HepG2 (cell line): ENCODE data around the gene SPRED2. TPM values are rescaled to one million over a fixed set of nuclear protein-coding genes. Genes with fewer than 3 reads are reported as not detected.

Experiments used
- CBX1 ChIP-seq: IDR thresholded peaks from one replicate; pipeline ENCODE4 v1.6.1; 2016; ENCODE audit warnings: antibody characterized with exemption, low read depth
- EZH2 ChIP-seq: conservative IDR thresholded peaks from 2 replicates; pipeline ENCODE4 v1.6.1; 2012; ENCODE audit warnings: mild to moderate bottlenecking, low read depth, low read length, moderate library complexity
- GLI4 ChIP-seq: sonication (generic); formaldehyde crosslinking; IDR thresholded peaks from 2 replicates; pipeline ENCODE4 v1.5.1; 2020; ENCODE audit warnings: missing genetic modification reagents, mild to moderate bottlenecking, moderate library complexity, borderline replicate concordance
- RFX3 ChIP-seq: IDR thresholded peaks from 2 replicates; pipeline ENCODE4 v1.6.1; 2016; ENCODE audit warnings: missing biosample characterization, missing genetic modification reagents
- SSRP1 ChIP-seq: IDR thresholded peaks from 2 replicates; pipeline ENCODE4 v1.6.1; 2016; ENCODE audit warnings: control low read depth
- TCF7 ChIP-seq: sonication (generic); IDR thresholded peaks from 2 replicates; pipeline ENCODE4 v1.6.1; 2016; ENCODE audit warnings: antibody characterized with exemption, low read depth
- ZFP36 ChIP-seq: fragments of 150-350 bp; IDR thresholded peaks from 2 replicates; pipeline ENCODE4 v1.6.1; 2018; ENCODE audit warnings: borderline replicate concordance, low read length, low read depth; ENCODE audit not compliant: partially characterized antibody
- polyA plus RNA-seq, 8 experiments: library from polyadenylated mRNA; depleted of rRNA in 3 of 8; stranded (reverse) in 7 of 8; unstranded in 1 of 8; fragments of >200 nt; fragmentation: Illumina TruSeq in 4 of 8; extraction: Trizol in 4 of 8; gene quantifications; 2 replicates each; pipeline versions ENCODE4 v1.2.1 to v1.2.3, GENCODE V29; 2011 to 2016; ENCODE audit warnings: low read depth in 4 of 8, missing spikeins in 1 of 8, mixed read lengths in 1 of 8; ENCODE audit not compliant: insufficient read depth in 1 of 8
- total RNA-seq, 5 experiments: library from RNA; depleted of rRNA; stranded (reverse); fragments of >200 nt; fragmentation: Illumina TruSeq; extraction: Trizol; gene quantifications; 2 replicates each; pipeline ENCODE4 v1.2.3, GENCODE V29; 2016; ENCODE audit warnings: low read depth in 1 of 5
- TF ChIP-seq, protein P1 (sequence below): sonication (generic); formaldehyde crosslinking; IDR thresholded peaks from 2 replicates; pipeline ENCODE4 v1.4.0; 2020; ENCODE audit warnings: missing genetic modification reagents, mild to moderate bottlenecking, borderline replicate concordance
- TF ChIP-seq, protein P2 (sequence below): sonication (generic); formaldehyde crosslinking; IDR thresholded peaks from 2 replicates; pipeline ENCODE4 v1.4.0; 2020; ENCODE audit warnings: low read depth, missing genetic modification reagents

Gene SPRED2
- total and polyA plus RNA-seq, 2 of the 13 experiments (the other 11 are each of a cell fraction or from before 2014, with no cell fraction given), result 13.0 to 37.0 TPM

DNA sequence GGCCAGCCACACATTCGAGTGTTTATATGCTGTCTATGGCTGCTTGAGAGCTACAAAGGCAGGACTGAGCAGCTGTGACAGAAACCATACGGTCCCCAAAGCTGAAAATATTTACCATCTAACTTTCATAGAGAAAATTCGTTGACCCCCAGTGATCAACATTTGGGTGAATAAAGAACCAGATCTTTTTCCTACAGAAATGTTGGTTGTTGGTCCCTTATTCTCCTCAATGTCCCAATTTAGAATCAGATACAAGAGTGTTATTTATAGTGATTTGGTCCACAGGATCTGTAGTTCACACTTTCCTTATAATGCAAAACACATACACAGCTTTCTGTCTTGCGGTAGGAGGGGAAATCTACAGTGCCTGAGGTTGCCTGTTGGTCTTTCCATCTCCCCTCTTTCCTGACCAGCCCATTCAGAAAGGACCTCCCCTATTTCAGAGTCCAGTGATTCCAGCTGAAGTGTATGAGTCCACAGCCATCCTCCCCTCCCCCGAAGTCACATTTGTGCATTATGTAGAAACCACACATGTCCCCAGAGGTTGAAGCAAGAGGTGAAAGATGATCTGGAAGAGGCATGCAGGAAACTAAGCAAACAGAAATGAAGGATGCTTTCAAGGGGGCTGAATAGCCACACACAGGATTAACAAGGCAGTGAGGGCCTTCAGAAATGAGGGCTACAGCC, 61.9 kb downstream of the SPRED2 start (continued):
- TF ChIP-seq, protein P1, sequence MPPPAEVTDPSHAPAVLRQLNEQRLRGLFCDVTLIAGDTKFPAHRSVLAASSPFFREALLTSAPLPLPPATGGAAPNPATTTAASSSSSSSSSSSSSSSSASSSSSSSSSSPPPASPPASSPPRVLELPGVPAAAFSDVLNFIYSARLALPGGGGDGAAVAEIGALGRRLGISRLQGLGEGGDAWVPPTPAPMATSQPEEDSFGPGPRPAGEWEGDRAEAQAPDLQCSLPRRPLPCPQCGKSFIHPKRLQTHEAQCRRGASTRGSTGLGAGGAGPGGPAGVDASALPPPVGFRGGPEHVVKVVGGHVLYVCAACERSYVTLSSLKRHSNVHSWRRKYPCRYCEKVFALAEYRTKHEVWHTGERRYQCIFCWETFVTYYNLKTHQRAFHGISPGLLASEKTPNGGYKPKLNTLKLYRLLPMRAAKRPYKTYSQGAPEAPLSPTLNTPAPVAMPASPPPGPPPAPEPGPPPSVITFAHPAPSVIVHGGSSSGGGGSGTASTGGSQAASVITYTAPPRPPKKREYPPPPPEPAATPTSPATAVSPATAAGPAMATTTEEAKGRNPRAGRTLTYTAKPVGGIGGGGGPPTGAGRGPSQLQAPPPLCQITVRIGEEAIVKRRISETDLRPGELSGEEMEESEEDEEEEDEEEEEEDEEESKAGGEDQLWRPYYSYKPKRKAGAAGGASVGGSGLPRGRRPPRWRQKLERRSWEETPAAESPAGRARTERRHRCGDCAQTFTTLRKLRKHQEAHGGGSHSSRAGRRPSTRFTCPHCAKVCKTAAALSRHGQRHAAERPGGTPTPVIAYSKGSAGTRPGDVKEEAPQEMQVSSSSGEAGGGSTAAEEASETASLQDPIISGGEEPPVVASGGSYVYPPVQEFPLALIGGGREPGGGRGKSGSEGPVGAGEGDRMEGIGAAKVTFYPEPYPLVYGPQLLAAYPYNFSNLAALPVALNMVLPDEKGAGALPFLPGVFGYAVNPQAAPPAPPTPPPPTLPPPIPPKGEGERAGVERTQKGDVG (CRISPR knock-in tag), result 0 out of 2 replicates have a peak, but pooled peaks have one; percentile 39
- no peak for TF ChIP-seq EZH2
- no peak for TF ChIP-seq GLI4 (CRISPR knock-in tag)
- no peak for TF ChIP-seq ZFP36
- TF ChIP-seq, protein P2, sequence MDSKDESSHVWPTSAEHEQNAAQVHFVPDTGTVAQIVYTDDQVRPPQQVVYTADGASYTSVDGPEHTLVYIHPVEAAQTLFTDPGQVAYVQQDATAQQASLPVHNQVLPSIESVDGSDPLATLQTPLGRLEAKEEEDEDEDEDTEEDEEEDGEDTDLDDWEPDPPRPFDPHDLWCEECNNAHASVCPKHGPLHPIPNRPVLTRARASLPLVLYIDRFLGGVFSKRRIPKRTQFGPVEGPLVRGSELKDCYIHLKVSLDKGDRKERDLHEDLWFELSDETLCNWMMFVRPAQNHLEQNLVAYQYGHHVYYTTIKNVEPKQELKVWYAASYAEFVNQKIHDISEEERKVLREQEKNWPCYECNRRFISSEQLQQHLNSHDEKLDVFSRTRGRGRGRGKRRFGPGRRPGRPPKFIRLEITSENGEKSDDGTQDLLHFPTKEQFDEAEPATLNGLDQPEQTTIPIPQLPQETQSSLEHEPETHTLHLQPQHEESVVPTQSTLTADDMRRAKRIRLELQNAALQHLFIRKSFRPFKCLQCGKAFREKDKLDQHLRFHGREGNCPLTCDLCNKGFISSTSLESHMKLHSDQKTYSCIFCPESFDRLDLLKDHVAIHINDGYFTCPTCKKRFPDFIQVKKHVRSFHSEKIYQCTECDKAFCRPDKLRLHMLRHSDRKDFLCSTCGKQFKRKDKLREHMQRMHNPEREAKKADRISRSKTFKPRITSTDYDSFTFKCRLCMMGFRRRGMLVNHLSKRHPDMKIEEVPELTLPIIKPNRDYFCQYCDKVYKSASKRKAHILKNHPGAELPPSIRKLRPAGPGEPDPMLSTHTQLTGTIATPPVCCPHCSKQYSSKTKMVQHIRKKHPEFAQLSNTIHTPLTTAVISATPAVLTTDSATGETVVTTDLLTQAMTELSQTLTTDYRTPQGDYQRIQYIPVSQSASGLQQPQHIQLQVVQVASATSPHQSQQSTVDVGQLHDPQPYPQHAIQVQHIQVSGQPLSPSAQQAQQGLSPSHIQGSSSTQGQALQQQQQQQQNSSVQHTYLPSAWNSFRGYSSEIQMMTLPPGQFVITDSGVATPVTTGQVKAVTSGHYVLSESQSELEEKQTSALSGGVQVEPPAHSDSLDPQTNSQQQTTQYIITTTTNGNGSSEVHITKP, result peak; percentile 90
- no peak for TF ChIP-seq TCF7
- TF ChIP-seq SSRP1, result peak; percentile 86; the same call in 1 of the 2 replicates
- no peak for TF ChIP-seq RFX3 (CRISPR knock-in tag)
- TF ChIP-seq CBX1, result no peak
